ENCODE measurements around the gene TFE3.

DNA sequence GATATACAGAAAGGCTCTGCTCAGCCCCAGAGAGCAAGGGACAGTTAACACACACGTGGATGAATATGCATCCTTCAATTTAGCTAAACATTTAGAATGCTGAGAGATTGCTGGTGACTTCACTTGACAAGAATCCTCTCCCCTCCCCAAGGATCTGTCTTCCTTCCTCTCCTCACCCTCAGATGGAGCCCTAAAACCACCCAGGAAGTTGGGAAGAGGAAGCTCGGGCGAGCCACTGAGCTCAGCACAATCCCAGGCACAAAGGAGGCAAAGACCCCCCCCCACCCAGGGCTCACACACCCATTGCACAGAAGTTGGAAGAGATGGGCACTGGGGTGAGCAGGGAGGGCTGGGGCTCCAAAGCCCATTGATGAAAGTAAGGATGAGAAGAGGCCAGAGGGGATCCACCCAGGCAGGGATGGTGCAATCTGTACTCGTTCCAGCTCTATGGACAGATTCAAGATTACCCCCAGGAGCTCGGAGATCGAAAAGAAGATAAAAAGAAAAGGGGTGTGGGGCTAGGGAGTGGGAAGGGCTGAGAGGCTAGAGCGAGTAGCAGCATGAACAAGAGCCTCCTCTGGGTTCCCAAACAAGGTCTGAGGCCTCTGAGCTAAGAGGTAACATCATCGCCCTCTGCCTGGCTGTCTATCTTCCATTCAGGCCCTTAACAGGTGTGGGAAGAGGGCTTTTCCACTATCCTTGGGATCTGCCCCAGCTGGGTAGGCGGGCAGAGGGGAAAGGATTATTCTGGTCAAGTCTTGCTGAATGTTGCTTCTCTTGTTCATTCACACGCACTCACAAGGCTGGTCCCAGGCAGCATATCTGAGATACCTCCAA, 1.2 kb downstream of the TFE3 start:
- TF ChIP-seq POLR2A (IDR thresholded peaks at IDR 0.05), result no peak
- TF ChIP-seq, protein P1, sequence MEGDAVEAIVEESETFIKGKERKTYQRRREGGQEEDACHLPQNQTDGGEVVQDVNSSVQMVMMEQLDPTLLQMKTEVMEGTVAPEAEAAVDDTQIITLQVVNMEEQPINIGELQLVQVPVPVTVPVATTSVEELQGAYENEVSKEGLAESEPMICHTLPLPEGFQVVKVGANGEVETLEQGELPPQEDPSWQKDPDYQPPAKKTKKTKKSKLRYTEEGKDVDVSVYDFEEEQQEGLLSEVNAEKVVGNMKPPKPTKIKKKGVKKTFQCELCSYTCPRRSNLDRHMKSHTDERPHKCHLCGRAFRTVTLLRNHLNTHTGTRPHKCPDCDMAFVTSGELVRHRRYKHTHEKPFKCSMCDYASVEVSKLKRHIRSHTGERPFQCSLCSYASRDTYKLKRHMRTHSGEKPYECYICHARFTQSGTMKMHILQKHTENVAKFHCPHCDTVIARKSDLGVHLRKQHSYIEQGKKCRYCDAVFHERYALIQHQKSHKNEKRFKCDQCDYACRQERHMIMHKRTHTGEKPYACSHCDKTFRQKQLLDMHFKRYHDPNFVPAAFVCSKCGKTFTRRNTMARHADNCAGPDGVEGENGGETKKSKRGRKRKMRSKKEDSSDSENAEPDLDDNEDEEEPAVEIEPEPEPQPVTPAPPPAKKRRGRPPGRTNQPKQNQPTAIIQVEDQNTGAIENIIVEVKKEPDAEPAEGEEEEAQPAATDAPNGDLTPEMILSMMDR (IDR thresholded peaks at IDR 0.05), result no peak

All from thyroid gland (tissue), 4 donors.